ENCODE results near the gene VENTX.

DNA sequence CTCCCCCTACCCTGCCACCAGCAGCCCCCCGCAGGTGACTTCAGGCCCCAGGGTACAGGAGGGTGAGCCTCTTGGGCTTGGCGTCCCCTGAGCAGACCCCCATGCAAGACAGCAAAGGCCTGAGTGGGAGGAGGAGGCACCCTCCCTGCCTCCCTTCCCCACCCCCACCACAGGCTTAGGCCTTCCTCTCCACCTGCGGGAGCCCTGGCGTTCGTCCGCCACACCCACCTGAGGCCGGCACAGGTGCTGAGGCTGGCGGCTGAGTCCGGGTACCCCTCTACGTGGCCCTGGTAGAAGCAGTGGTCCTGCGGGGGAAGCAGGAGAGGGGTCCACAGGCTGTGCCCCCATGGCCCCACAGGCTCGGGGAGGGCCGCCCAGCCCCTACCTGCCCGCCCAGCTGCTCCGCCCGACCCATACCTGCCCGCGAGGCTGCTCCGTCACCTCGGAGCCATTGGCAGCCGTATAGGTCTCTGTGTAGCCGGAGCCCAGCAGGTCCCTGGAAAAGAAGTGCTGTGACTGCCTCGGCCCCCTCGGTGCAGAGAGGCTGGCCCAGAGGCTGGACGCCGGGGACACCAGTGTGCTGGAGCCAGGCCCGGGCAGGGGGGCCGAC, 36.0 kb downstream of the VENTX start:
- TF ChIP-seq, protein P1, sequence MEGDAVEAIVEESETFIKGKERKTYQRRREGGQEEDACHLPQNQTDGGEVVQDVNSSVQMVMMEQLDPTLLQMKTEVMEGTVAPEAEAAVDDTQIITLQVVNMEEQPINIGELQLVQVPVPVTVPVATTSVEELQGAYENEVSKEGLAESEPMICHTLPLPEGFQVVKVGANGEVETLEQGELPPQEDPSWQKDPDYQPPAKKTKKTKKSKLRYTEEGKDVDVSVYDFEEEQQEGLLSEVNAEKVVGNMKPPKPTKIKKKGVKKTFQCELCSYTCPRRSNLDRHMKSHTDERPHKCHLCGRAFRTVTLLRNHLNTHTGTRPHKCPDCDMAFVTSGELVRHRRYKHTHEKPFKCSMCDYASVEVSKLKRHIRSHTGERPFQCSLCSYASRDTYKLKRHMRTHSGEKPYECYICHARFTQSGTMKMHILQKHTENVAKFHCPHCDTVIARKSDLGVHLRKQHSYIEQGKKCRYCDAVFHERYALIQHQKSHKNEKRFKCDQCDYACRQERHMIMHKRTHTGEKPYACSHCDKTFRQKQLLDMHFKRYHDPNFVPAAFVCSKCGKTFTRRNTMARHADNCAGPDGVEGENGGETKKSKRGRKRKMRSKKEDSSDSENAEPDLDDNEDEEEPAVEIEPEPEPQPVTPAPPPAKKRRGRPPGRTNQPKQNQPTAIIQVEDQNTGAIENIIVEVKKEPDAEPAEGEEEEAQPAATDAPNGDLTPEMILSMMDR (IDR thresholded peaks at IDR 0.05 in 4 of 5, conservative IDR thresholded peaks at IDR 0.05 in 1 of 5): no peak
- TF ChIP-seq POLR2A (IDR thresholded peaks at IDR 0.05): no peak

All from gastrocnemius medialis (tissue), 4 donors.